Retinal pigment epithelial cell (primary cell): ENCODE data around the gene C1orf105.

Experiments used
- DNase-seq: peaks from one replicate; pipeline ENCODE4 v3.0.0-alpha.2; 2010; ENCODE audit warnings: low read depth
- H3K4me3 ChIP-seq: 2 replicates; pipeline ENCODE4 v1.5.1; 2011; ENCODE audit warnings: mild to moderate bottlenecking, low read length, control low read depth, moderate library complexity
- TF ChIP-seq, protein P1 (sequence below): conservative IDR thresholded peaks from 2 replicates; pipeline ENCODE4 v1.5.1; 2011; ENCODE audit warnings: low read depth, low read length, control low read depth, inconsistent platforms

Gene C1orf105

DNA sequence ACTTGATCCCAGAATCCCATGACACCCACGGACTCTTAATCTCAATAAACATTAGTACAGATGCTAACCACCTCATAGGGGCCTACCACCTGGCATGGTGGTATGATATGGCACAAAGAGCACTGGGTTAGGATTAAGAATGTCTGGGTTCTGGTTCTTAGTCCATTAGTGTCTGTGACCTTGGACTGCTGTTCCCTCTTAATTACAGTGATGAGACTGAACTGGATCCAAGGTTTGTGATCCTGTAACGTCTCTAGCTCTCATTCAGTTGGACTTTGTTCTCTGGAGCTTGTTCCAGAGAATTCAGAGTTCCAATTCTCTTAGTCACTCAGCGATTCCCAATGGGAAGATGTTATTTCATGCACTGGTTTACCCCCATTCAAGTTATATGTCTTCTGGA, 47.0 kb downstream of the C1orf105 start:
- H3K4me3 ChIP-seq, result no peak overlapping the region
- DNase-seq, result no peak
- TF ChIP-seq, protein P1, sequence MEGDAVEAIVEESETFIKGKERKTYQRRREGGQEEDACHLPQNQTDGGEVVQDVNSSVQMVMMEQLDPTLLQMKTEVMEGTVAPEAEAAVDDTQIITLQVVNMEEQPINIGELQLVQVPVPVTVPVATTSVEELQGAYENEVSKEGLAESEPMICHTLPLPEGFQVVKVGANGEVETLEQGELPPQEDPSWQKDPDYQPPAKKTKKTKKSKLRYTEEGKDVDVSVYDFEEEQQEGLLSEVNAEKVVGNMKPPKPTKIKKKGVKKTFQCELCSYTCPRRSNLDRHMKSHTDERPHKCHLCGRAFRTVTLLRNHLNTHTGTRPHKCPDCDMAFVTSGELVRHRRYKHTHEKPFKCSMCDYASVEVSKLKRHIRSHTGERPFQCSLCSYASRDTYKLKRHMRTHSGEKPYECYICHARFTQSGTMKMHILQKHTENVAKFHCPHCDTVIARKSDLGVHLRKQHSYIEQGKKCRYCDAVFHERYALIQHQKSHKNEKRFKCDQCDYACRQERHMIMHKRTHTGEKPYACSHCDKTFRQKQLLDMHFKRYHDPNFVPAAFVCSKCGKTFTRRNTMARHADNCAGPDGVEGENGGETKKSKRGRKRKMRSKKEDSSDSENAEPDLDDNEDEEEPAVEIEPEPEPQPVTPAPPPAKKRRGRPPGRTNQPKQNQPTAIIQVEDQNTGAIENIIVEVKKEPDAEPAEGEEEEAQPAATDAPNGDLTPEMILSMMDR, result no peak

DNA sequence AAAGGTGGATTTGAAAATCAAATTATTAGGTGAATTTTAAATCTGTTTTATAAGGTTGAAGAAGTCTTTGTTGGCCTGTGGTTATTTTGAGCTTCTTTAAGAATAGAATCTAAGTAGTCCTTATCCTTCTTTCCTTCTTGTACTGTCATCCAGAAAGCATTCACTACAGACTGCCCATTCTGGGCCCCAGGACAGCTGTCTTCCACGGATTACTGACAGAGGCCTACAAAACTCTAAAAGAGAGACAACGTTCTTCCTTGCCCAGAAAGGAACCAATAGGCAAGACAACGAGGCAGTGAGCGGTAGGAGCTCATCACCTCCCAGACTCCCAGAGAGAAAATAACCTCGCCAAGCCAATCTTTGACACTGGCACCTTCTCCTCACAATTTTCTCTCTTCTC, 47.8 kb downstream of the C1orf105 start:
- no peak overlapping the region for H3K4me3 ChIP-seq
- TF ChIP-seq, protein P1, result no peak
- DNase-seq, result no peak

DNA sequence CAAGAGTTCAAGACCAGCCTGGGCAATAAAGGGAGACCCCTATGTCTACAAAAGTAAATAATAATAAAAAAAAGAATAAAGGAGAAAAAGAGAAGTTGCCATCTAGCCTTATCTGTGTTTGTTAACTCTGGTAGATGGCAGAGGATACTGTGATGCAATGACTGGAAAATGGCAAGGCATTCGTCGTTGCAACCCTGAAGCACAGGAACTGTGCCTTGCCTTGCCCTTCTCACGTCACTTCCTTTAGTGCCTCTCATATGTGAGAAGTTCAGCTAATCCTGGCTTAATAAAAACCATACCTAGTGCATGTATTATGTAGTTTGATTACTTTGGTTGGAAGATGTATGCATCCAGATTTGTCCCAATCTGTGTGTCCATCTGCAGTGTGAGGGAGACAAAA, 49.2 kb downstream of the C1orf105 start:
- TF ChIP-seq, protein P1, result no peak
- H3K4me3 ChIP-seq, result no peak overlapping the region
- no peak for DNase-seq

DNA sequence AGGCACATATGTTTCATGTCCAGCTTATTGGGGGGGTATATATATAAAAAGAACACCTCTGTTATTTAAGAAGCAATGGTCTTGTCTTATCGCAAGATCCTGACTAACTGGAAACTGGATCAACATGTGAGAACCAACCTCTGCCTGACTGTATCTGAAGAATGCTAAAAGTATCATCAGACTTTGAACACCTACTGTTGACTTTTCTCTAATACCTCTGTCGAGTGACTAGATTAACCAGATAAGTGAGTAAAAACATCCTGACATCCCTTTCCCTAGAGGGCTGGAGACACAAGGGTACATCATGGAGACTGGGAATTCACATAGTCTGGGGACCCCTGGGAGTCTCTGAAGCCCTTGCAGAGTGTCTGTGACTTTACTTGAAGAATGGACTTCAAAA, 49.7 kb downstream of the C1orf105 start:
- TF ChIP-seq, protein P1, result no peak
- DNase-seq, result no peak
- H3K4me3 ChIP-seq, result no peak overlapping the region

DNA sequence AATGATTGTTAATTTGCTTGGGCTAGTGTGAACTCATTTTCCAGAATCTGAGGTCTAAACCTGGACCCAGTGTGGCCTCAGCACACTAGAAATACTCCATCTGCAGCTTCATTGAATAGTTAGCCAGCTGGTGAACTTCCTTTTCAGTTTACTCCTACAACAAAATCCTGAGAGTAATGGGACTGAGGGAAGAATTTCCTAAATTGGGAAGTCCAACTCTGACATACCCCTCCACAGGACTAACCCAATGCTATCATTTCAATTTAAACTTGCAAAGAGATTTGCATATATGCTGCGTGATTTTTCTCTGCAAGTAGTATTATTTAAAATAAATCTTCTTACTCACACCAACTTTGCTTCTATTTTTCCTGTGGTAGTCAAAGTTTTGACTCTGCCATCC, 51.2 kb downstream of the C1orf105 start:
- DNase-seq, result no peak
- H3K4me3 ChIP-seq, result no peak overlapping the region
- TF ChIP-seq, protein P1, result no peak

DNA sequence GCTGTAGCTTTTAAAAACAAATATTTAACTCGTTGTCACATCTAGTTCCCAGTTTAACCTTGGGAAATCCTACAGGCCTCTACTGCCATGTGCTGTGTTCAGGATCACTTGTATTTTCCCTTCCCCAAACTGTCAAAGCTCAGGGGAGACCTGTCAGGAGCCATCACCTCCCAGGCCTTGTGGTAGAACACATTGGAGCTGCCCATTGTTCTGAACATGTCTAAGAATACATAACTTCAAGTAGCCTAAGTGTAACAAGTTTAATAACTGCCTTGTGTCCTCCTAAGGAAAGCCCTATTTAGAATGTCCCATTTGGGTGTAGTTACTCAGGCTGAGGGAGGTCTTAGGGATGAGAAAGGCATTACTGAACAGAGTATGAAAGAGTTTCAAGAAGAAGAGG, 52.0 kb downstream of the C1orf105 start:
- TF ChIP-seq, protein P1, result no peak
- no peak for DNase-seq
- no peak overlapping the region for H3K4me3 ChIP-seq

DNA sequence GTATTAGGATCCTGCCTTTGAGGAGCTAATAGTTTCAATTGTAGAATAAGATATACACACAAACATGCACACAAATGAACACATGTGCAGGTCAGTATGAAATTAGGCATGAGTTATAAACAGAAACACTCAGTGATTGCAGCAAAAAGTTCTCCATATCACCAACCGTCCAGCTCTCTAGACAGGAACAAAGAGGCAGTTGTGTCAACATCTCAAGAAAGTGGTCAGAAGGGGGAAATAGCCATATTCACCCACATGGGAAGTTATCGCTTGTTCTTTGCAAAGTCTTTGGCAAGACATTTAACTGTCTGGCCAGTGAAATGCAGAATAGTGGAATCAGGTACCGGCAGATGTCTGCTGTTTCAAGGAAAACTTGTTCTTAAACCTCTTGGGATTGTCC, 52.8 kb downstream of the C1orf105 start:
- TF ChIP-seq, protein P1, result no peak
- no peak for DNase-seq
- H3K4me3 ChIP-seq, result no peak overlapping the region
